Activated CD4-positive, CD25-positive, alpha-beta regulatory T cell treated with anti-CD3 and anti-CD28 coated beads, Interleukin-2, amount 50 U/mL, for 24 hours (primary cell): Measurements from ENCODE around the gene B4GALNT4.
"Not testable (repeated sequence)": the region's sequence is repeated elsewhere in the genome, so short reads cannot be mapped to it uniquely, and the experiment has no call there.

Experiments used
- ATAC-seq, 2 donors: fragments of 150-1000 bp; cut with Tn5 transposase; one replicate each; pipeline ENCODE4 v1.10.0; 2021; ENCODE audit warnings: mild to moderate bottlenecking in 1 of 2, moderate library complexity in 1 of 2

The B4GALNT4 gene

GRCh38 chr11:359181-359714, 10.1 kb upstream of the B4GALNT4 start:
- ATAC-seq, result peak; percentile 62 to 68

- ATAC-seq, result no peak
These were observed 8.7 kb upstream of the B4GALNT4 start for GRCh38 chr11:360326-361280.

- no peak for ATAC-seq
These were observed 6.5 kb upstream of the B4GALNT4 start for GRCh38 chr11:362642-363442.

- not testable (repeated sequence) for ATAC-seq
These were observed 5.9 kb upstream of the B4GALNT4 start for GRCh38 chr11:363443-363805.

- ATAC-seq, result peak; percentile 75 to 81
These were observed 5.1 kb upstream of the B4GALNT4 start for GRCh38 chr11:363948-364761.

GRCh38 chr11:364991-365725, 4.1 kb upstream of the B4GALNT4 start:
- no peak for ATAC-seq

- ATAC-seq, result no peak
These were observed 3.5 kb upstream of the B4GALNT4 start for GRCh38 chr11:365831-366230.

- ATAC-seq, result no peak
These were observed 1.3 kb upstream of the B4GALNT4 start for GRCh38 chr11:367956-368413.

- ATAC-seq, result no peak
These were observed 624 bp upstream of the B4GALNT4 start for GRCh38 chr11:368414-369335.

GRCh38 chr11:370070-370941, 1.0 kb downstream of the B4GALNT4 start:
- ATAC-seq, result no peak

- ATAC-seq, result no peak
These were observed 1.8 kb downstream of the B4GALNT4 start for GRCh38 chr11:371051-371450.

- ATAC-seq, result no peak
These were observed 2.7 kb downstream of the B4GALNT4 start for GRCh38 chr11:371716-372590.

GRCh38 chr11:372809-373715, 3.8 kb downstream of the B4GALNT4 start:
- no peak for ATAC-seq

GRCh38 chr11:373716-374551, 4.6 kb downstream of the B4GALNT4 start:
- ATAC-seq, result no peak

- ATAC-seq, result no peak
These were observed 6.0 kb downstream of the B4GALNT4 start for GRCh38 chr11:375065-376025.
